ENCODE results near the gene GDF10. TPM values are rescaled to one million over a fixed set of nuclear protein-coding genes. Genes with fewer than 3 reads are reported as not detected.

GDF10 gene, protein sequence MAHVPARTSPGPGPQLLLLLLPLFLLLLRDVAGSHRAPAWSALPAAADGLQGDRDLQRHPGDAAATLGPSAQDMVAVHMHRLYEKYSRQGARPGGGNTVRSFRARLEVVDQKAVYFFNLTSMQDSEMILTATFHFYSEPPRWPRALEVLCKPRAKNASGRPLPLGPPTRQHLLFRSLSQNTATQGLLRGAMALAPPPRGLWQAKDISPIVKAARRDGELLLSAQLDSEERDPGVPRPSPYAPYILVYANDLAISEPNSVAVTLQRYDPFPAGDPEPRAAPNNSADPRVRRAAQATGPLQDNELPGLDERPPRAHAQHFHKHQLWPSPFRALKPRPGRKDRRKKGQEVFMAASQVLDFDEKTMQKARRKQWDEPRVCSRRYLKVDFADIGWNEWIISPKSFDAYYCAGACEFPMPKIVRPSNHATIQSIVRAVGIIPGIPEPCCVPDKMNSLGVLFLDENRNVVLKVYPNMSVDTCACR
- total RNA-seq: 10 to 100 TPM in 1 of 2 donors, under 1 TPM in 1; 0.32 to 28.0 TPM

DNA sequence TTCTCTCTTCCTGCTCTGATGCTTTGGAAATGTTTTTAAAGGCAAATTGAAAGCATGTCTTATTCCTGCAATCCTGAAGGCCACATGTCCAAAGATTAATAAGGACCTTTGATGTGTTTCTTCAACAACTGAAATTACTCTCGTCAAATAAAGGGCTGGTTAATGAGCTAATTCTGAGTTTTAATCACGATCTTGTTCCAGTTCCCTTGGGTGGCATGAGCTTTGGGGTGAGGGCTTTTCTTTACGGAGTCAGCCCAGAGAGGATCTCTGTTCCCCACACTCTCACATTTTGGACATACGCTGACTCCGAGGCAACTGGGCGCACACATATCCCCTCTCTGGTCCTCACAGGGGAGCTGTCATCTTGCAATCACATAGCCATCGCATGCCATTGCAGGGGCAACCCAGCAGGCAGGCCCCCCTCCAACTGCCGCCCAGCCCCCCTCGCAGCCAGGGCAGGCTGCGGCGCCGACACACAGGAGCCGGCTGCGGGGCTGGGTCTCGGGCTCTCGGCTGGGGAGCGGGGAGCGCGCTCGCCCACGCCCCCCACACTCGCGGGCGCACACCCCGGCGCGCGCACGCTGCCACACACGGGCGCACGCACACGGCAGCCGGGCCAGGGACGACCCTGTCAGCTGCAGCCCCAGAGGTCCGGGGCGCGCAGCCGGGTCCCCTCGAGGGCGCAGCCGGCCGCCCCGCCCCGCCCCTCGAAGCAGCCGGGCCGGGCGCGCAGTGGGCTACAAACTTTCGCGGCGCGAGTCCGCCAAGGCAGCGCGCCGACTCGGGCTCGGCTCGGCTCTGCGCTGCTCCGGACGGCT is at the start of gene GDF10:
TSS of gene GDF10 (plus strand) at position 587 of the 818 bp plus-strand sequence. CDS start 455 bp downstream, outside the sequence.
- peak within 1 kb of the TSS; percentile 28 to 30 for H3K4me3 ChIP-seq
- no peaks in the 10 kb centered on the region for H3K4me1 ChIP-seq (replicated peaks)
- H3K36me3 ChIP-seq: no peaks in the 10 kb centered on the region
- 5% methylated on average over 52 of the region's 64 CpGs for WGBS
- H3K27ac ChIP-seq: no peak within 1 kb of the TSS
- peaks cover 3% of the 10 kb centered on the region for H3K27me3 ChIP-seq (replicated peaks; ENCODE audit: insufficient read depth)
- no peaks in the 10 kb centered on the region for H3K9me3 ChIP-seq
- no peak for TF ChIP-seq POLR2AphosphoS5 (IDR thresholded peaks at IDR 0.05)
- TF ChIP-seq, protein P1, sequence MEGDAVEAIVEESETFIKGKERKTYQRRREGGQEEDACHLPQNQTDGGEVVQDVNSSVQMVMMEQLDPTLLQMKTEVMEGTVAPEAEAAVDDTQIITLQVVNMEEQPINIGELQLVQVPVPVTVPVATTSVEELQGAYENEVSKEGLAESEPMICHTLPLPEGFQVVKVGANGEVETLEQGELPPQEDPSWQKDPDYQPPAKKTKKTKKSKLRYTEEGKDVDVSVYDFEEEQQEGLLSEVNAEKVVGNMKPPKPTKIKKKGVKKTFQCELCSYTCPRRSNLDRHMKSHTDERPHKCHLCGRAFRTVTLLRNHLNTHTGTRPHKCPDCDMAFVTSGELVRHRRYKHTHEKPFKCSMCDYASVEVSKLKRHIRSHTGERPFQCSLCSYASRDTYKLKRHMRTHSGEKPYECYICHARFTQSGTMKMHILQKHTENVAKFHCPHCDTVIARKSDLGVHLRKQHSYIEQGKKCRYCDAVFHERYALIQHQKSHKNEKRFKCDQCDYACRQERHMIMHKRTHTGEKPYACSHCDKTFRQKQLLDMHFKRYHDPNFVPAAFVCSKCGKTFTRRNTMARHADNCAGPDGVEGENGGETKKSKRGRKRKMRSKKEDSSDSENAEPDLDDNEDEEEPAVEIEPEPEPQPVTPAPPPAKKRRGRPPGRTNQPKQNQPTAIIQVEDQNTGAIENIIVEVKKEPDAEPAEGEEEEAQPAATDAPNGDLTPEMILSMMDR (IDR thresholded peaks at IDR 0.05): no peak
- TF ChIP-seq POLR2A (IDR thresholded peaks at IDR 0.05): no peak
- intact Hi-C loops (cut with DNase I): loop anchor here (5.0 kb wide), 1 partner anchor 133 kb away; no protein-coding TSS in a partner anchor
- DNase-seq (ENCODE audit: low spot score): no peak

DNA sequence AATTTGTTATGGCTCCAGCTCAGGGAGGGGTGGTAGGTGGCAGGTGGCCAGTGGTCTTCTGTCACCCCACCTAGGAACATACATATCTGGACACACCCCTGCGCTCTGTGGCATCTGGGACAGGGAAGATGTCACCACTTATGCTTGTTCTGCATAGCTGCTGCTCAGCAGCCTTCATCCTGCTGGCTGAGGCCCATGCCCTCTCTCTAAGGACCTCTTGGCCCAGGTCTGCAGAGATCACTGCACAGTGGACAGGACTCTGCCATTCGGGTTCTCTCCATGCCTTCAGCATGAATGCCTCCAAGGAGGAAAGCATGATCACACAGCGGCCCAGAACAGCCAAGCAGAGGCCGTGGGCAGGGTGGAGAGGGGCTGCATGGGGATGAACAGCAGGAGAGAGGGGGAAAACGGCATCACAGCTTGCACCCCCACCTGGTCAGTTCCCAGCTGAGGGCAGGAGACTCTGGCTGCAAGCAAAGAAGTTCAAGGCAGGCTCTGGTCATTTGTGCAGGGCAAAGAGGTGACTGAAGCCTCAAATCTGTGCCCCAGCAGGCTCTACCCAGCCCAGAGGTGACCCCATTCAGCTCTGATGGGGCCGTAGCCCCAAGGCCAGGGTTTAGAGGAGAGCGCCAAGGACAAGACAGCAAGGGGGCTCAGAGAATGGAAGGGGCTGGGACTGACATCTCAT is 47.8 kb upstream of the GDF10 start:
- H3K27me3 ChIP-seq (replicated peaks; ENCODE audit: insufficient read depth): no peaks in the 10 kb centered on the region
- DNase-seq (ENCODE audit: low spot score): no peak
- H3K27ac ChIP-seq: no peak overlapping the region
- intact Hi-C loops (cut with DNase I): no loop called here
- TF ChIP-seq POLR2A (IDR thresholded peaks at IDR 0.05) (no peak), POLR2AphosphoS5 (IDR thresholded peaks at IDR 0.05) (no peak)
- TF ChIP-seq, protein P1 (IDR thresholded peaks at IDR 0.05): no peak
- no peaks in the 10 kb centered on the region for H3K4me1 ChIP-seq (replicated peaks)
- 80% methylated on average over 7 of the region's 7 CpGs for WGBS
- H3K9me3 ChIP-seq: no peaks in the 10 kb centered on the region
- no peaks in the 10 kb centered on the region for H3K36me3 ChIP-seq
- H3K4me3 ChIP-seq: no peak overlapping the region

DNA sequence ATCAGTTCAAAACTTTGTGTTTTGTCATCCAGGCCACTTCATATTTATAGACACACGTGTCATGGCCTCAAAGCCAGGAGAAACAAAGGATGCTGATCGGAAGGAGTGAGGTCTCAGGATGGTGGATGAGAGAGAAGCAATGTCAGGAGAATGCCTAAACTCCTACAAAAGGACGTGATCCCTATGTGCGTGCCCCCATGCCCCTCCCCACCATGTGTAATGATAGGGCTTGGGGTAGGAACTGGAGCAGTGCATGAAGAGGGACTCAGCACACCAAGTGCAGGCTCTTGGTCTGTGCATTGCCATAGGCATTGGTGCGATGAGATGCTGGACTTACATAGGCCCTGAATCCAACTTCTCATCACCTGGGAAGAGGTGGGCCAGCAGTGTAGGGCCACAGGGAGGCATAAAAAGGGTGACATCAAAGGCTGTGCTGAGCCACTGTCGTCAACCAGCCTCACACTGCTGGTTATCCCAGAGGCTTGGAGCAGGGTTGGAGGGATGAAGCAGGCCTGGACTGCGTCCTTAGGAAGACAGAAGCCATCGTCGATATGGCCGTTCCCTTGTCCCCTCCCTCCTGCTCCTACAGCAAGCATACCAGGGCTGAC is 46.9 kb upstream of the GDF10 start:
- no peaks in the 10 kb centered on the region for H3K4me1 ChIP-seq (replicated peaks)
- no peak overlapping the region for H3K4me3 ChIP-seq
- WGBS: 87% methylated on average over 10 of the region's 10 CpGs
- no peaks in the 10 kb centered on the region for H3K9me3 ChIP-seq
- H3K36me3 ChIP-seq: no peaks in the 10 kb centered on the region
- no peak for DNase-seq (ENCODE audit: low spot score)
- no peak overlapping the region for H3K27ac ChIP-seq
- no peak for TF ChIP-seq POLR2A (IDR thresholded peaks at IDR 0.05)
- TF ChIP-seq, protein P1 (IDR thresholded peaks at IDR 0.05): no peak
- no peak for TF ChIP-seq POLR2AphosphoS5 (IDR thresholded peaks at IDR 0.05)
- intact Hi-C loops (cut with DNase I): no loop called here
- H3K27me3 ChIP-seq (replicated peaks; ENCODE audit: insufficient read depth): no peaks in the 10 kb centered on the region

DNA sequence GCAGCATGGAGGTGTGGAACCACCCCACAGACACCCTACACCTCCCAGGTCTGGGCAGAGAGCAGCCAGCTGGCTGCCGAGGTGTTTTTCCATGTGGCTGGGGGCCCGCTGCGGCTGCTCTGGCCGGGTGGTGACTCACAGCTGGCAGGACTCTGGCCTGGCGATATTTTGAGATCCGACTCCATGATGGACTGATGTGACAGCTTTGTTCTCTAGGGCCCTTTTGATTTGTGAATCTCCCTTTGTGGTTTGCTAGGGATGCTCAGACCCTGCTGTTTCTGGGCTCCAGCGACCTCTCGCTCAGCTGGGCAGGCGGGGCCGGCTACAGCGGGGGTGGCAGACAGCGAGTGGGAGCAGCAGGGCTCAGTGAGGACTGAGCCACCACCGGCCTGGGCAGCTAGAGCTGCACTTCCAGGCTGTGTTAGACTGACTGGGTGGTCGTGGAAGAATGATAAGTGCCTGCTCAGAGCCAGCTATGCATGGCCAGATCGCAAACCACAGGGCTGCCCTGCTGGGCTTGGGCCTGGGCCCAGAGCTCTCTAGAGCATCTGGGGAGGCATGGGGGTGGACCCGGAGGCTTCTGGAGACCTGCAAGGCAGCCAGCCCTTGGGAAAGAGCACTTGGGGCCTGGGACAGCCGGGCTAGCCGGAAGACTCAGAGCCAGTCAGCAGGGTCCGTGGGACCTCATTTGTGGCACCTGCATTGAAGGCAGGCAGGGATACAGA is 46.2 kb upstream of the GDF10 start:
- no peaks in the 10 kb centered on the region for H3K9me3 ChIP-seq
- no peak for DNase-seq (ENCODE audit: low spot score)
- 74% methylated on average over 19 of the region's 19 CpGs for WGBS
- H3K27me3 ChIP-seq (replicated peaks; ENCODE audit: insufficient read depth): no peaks in the 10 kb centered on the region
- H3K36me3 ChIP-seq: no peaks in the 10 kb centered on the region
- no peaks in the 10 kb centered on the region for H3K4me1 ChIP-seq (replicated peaks)
- no peak overlapping the region for H3K4me3 ChIP-seq
- TF ChIP-seq POLR2AphosphoS5 (IDR thresholded peaks at IDR 0.05): no peak
- TF ChIP-seq, protein P1 (IDR thresholded peaks at IDR 0.05): no peak
- TF ChIP-seq POLR2A (IDR thresholded peaks at IDR 0.05): no peak
- intact Hi-C loops (cut with DNase I): no loop called here
- no peak overlapping the region for H3K27ac ChIP-seq
